NCI-H2171 (cell line): Measurements from ENCODE around the gene AHCYL1.
A peak's percentile ranks its signal among the peaks of the same experiment; 100 is the strongest.

ENCODE experiments used
- DNase-seq: peaks from one replicate; lab custom pipeline; 2025; lab: John Stamatoyannopoulos, UW

Gene AHCYL1

GRCh38 chr1:110035236-110035752 is 50.7 kb downstream of the AHCYL1 start:
- DNase-seq: no peak

GRCh38 chr1:110038271-110038670 is 53.7 kb downstream of the AHCYL1 start:
- no peak for DNase-seq

- DNase-seq: no peak
These were observed 55.1 kb downstream of the AHCYL1 start for GRCh38 chr1:110039641-110040040.

DNA sequence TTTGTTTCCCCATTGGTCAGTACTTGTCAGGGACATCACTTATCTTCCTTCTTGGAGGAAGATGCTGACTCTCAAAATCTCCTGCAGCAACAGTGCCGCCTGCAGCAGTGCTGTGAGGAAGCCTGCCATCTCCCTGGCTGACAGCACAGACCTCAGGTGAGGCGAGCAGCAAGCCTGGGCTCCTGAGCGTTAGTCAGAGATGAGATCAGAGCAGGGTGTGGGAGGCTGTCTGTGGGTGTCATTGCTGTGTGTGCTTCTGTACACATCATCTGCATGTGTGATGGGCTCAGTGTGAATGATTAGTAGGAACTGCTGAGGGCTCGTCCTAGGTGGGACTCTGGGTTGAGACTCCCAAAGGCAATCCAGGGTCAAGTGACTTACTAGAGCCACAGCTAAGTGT is 56.0 kb downstream of the AHCYL1 start:
- no peak for DNase-seq

- no peak for DNase-seq
These were observed 58.5 kb downstream of the AHCYL1 start for GRCh38 chr1:110043016-110043415.

- DNase-seq: no peak
These were observed 62.9 kb downstream of the AHCYL1 start for GRCh38 chr1:110047463-110047862.

- DNase-seq: no peak
These were observed 63.7 kb downstream of the AHCYL1 start for GRCh38 chr1:110048240-110048639.

- no peak for DNase-seq
These were observed 64.5 kb downstream of the AHCYL1 start for GRCh38 chr1:110048923-110049601.

GRCh38 chr1:110049801-110050601 is 65.4 kb downstream of the AHCYL1 start:
- no peak for DNase-seq

DNA sequence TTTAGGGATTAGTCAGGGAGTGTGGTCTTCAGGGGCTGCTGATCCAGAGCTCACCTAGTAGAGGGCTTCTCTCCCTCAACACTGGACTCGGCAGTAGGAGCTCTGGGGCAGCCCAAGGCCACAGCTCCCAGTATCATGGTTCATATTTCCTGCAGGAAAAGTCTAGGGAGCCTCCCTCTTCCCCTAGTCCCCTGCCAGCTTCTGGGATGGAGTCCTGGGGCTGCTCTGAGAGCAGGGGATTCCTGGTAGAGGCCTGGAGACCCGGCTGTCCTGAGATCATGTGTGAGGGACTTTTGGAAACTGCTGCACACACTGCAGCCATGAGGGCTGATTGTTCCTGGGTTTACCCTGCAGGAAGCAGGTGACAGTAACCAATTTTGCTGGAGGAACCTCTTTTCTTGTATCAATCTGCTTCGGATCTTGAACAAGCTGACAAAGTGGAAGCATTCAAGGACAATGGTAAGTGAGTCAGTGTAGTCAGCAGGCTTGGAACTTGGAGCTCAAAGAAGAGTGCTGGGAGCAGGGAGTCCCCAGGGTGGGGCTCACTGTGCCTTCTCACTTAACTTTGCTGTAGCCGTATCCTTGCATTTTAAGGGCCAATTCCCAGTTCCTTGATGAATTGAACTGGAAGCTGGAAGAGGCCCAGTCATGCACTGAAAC is 66.2 kb downstream of the AHCYL1 start:
- no peak for DNase-seq

GRCh38 chr1:110051262-110051648 is 66.7 kb downstream of the AHCYL1 start:
- no peak for DNase-seq

DNA sequence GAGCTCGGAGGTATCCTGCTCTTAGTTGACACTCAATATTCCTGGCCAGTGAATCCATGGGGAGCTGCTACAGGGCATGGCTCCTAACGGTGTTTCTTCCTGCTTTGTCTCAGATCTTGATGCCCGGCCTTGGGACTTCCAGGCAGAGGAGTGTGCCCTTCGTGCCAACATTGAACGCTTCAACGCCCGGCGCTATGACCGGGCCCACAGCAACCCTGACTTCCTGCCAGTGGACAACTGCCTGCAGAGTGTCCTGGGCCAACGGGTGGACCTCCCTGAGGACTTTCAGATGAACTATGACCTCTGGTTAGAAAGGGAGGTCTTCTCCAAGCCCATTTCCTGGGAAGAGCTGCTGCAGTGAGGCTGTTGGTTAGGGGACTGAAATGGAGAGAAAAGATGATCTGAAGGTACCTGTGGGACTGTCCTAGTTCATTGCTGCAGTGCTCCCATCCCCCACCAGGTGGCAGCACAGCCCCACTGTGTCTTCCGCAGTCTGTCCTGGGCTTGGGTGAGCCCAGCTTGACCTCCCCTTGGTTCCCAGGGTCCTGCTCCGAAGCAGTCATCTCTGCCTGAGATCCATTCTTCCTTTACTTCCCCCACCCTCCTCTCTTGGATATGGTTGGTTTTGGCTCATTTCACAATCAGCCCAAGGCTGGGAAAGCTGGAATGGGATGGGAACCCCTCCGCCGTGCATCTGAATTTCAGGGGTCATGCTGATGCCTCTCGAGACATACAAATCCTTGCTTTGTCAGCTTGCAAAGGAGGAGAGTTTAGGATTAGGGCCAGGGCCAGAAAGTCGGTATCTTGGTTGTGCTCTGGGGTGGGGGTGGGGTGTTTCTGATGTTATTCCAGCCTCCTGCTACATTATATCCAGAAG is 69.2 kb downstream of the AHCYL1 start:
- no peak for DNase-seq

DNA sequence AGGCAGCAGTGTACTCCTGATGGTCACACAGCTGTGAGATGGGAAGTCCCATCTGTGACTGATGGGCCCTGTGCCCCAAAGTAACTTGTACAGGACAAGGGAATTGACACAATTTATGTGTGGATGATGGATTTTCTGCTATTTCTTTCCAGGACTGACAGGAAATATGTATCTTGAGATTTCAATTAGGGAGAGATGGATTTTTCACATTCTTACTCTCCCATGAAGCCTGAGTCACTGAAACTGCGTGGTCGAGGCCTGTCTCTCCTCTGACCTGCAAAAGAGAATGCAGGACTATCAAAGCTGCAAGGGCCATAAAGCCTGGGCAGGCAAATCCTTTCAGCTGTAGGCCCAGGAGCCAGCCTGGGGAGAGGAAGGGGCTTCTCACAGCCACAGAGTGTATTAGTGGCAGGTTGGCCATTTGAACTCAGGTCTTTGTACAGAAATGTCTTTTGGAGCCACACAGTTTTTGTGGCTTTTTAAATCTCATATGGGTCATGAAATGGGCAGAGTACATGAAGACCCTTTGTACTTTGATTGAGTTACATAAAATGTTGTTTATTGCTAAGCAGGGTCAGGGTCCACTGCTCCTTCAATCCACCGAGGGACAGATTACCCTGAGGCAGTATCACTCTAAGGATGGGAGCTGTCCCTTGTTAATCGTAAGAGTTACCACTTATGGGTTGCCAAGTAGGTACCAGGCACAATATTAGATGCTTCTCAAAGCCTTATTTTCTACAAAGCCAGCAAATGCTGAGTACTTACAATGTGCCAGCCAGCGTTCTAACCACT is 71.1 kb downstream of the AHCYL1 start:
- no peak for DNase-seq

DNA sequence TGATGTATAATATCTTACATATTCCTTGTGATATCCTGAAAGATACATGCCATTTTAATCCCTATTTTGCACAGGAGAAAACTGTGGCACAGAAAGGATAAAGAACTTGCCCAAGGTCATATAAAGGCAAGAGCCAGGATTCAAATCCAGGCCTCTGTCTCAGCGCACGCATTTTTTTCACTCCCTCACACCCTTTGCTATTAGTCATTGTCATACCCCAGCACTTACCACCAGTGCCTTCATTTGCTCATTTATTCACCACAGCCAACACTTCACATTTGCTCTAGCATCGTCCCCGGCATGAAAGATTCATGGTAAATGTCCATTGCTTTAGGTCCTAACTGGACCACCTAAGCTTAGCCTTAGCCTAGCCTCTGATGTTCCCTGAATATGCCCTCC is 71.7 kb downstream of the AHCYL1 start:
- no peak for DNase-seq

DNA sequence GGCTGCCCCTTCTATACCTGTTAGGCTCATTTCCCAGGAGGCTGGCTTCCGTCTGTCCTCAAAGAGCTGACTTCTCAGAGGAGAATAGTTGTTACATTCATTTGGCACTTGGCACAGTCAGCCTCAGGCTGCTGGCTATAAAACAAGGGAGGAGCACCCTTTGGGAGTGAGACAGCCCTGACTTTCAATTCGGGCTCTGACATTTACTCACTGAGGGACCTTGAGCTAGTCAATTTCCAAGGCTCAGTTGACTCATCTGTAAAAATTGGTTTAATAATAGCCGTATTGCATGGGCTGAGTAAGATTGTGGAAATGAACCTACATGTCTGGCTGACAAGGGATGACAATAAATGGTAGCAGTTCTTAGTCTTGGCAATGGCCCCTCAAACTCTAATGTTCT is 72.2 kb downstream of the AHCYL1 start:
- peak; percentile 60 for DNase-seq

DNA sequence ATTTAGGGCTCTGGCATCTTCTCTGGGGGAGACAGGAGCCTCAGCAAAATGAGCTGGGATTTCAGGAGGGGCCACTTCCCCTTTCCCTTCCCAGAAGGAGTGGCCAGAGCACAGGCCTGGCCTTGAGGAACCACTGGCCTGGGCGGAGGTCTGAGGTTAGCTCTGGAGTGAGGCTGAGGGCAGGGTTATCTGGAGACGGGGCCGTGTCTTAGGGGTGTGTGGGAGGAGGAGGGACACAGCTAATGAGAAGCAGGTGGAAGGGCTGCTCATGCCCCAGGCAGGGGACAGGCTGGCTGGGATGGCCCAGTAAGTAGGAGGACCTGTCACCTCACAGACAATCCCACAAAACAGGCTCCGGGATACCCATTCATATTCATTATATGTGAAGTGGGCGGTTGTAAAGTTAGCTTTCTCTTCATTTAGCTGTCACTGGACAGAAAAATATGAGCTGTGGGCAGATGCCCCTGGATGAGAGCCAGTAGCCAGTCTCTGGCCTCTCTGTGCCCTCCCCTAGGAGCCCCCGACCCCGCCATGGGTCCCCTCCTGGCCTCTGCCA is 73.5 kb downstream of the AHCYL1 start:
- no peak for DNase-seq

DNA sequence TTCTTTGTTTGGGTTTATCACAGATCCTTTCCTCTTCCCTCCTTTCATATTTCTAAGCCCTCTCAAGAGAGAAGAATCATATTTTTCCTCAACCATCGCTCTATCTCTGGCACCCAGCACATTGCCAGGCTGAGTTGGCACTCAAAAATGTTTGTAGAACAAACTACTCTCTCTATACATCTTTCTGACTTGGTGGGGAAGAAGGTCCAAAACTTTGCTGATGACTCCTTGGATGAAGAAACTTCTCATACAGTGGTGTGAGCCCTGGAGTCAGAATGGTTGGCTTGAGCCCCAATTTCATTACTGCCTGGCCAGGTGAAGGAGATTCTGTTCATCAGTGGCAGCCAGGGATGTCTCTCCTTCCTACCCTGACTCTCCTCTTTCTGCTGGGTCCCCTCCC is 74.0 kb downstream of the AHCYL1 start:
- no peak for DNase-seq

GRCh38 chr1:110059133-110059863 is 74.7 kb downstream of the AHCYL1 start:
- peak; percentile 52 for DNase-seq

DNA sequence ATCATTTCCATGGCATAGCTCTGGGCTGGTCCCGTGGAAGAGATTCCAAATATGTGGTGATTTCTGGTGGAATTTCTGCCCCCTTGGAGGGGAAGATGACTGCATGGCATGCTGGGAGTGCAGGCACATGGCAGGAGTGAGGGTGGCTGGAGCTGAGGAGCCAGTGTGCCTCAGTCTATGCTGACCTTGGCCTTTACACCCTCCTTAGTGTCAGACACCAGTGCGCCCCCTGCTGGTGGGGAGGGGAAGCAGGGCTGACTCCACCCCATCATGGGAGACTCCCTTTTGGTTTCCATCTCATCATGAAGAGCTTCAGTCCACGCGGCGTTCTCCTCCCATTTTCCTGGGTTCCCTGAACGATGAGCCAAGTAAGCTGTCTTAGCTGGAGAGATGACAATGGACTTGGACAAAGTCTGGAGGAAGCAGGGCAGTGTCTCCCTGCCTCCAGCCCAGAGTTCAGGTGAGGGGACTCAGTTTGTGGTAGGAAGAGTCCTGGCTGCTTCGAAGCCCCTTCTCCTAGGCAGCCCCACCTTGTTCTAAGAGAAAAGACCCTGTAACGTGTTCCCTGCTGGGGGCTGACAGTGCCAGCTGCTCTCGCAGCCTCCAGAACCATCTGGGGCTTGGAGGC is 75.6 kb downstream of the AHCYL1 start:
- DNase-seq: no peak

DNA sequence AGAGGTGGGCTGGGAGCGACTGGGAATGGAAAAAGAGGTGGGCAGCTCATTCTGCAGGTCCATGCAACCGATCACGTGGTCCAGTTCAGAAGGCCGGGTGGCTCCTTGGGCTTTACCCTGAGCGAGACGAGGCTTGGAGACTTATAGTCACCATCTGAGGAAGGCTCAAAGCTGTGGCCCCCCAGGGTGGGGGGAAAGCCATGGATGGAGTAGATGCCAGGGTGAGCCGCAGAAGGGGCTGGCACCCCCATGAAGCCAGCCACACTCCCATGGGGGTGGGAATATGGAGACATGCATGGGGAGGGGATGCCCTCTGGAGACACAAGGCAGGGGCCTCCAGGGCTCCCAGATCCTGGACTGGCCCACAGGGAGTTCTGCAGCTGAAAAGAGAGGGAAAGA is 76.1 kb downstream of the AHCYL1 start:
- DNase-seq: no peak
